ENCODE results near the gene MPG.

GRCh38 chr16:83060-83603, 5.1 kb downstream of the MPG start:
- TF ChIP-seq REST (IDR thresholded peaks at IDR 0.05) (no peak), RAD21 (IDR thresholded peaks at IDR 0.05) (no peak), YY1 (IDR thresholded peaks at IDR 0.05) (no peak)

Measured in liver (tissue), 2 donors.